ENCODE results near the gene ZNF615. TPM values are rescaled to one million over a fixed set of nuclear protein-coding genes. Genes with fewer than 3 reads are reported as not detected.

The ZNF615 gene
- total and polyA plus RNA-seq, 2 experiments from 2014 or later: 4.5 to 11.4 TPM

DNA sequence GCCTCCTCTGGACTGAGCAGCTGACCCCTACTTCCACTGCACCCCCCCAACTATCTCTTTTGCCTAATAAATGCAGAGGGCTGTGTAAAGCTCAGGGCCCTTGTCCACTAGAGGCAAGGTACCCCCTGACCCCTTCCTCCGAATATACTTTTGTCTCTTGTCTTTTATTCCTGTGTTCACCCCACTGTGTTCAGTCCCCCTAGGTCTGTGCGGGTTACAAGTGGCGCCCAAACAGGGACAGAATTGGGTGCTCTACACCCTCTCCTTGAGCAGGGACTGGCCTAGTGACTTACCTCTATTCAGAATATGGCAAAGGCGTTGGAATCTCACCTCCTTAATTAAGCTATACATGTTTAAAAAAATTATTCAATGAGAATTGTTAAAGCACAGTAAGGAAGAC lies 36.4 kb downstream of the ZNF615 start:
- Histone ChIP-seq H3K36me3 (ENCODE audit: insufficient read depth) (peaks cover 56% of the 10 kb centered on the region), H3F3A (replicated peaks; ENCODE audit: low read depth) (0 out of 2 replicates have a peak, but pooled peaks cover 4% of the 10 kb centered on the region), H4K20me1 (replicated peaks; ENCODE audit: insufficient read depth) (no peaks in the 10 kb centered on the region), H3K9me2 (ENCODE audit: insufficient read depth) (no peaks in the 10 kb centered on the region), H3K79me2 (replicated peaks; ENCODE audit: insufficient read depth) (peaks cover 9% of the 10 kb centered on the region), H3K4me1 (ENCODE audit: insufficient read depth) (no peaks in the 10 kb centered on the region), H3K4me2 (no peak overlapping the region), H3K27me3 (ENCODE audit: insufficient read depth) (no peaks in the 10 kb centered on the region), H3K4me3 (no peak overlapping the region), H2AFZ (no peak overlapping the region), H3K27ac (ENCODE audit: low read depth) (no peak overlapping the region)
- Mint-ChIP-seq H3K9me3 (peaks cover 77% of the 10 kb centered on the region), H3K4me3 (no peak overlapping the region), H3K4me1 (no peaks in the 10 kb centered on the region), H3K27ac (no peak overlapping the region), H3K36me3 (ENCODE audit: low read depth) (peaks cover 87% of the 10 kb centered on the region), H3K27me3 (ENCODE audit: insufficient read depth, low read depth, poor library complexity) (peaks cover 2% of the 10 kb centered on the region)
- DNase-seq (ENCODE audit: low spot score) (peak; percentile 22), ATAC-seq (no peak)
- TF ChIP-seq POLR2AphosphoS5 (IDR thresholded peaks at IDR 0.05; ENCODE audit: low read depth): no peak
- no peak for TF ChIP-seq EZH2phosphoT487 (IDR thresholded peaks at IDR 0.05; ENCODE audit: unreplicated experiment)
- no peak for TF ChIP-seq ZNF331 (CRISPR knock-in tag; IDR thresholded peaks at IDR 0.05; ENCODE audit: low read depth)
- TF ChIP-seq, protein P1, sequence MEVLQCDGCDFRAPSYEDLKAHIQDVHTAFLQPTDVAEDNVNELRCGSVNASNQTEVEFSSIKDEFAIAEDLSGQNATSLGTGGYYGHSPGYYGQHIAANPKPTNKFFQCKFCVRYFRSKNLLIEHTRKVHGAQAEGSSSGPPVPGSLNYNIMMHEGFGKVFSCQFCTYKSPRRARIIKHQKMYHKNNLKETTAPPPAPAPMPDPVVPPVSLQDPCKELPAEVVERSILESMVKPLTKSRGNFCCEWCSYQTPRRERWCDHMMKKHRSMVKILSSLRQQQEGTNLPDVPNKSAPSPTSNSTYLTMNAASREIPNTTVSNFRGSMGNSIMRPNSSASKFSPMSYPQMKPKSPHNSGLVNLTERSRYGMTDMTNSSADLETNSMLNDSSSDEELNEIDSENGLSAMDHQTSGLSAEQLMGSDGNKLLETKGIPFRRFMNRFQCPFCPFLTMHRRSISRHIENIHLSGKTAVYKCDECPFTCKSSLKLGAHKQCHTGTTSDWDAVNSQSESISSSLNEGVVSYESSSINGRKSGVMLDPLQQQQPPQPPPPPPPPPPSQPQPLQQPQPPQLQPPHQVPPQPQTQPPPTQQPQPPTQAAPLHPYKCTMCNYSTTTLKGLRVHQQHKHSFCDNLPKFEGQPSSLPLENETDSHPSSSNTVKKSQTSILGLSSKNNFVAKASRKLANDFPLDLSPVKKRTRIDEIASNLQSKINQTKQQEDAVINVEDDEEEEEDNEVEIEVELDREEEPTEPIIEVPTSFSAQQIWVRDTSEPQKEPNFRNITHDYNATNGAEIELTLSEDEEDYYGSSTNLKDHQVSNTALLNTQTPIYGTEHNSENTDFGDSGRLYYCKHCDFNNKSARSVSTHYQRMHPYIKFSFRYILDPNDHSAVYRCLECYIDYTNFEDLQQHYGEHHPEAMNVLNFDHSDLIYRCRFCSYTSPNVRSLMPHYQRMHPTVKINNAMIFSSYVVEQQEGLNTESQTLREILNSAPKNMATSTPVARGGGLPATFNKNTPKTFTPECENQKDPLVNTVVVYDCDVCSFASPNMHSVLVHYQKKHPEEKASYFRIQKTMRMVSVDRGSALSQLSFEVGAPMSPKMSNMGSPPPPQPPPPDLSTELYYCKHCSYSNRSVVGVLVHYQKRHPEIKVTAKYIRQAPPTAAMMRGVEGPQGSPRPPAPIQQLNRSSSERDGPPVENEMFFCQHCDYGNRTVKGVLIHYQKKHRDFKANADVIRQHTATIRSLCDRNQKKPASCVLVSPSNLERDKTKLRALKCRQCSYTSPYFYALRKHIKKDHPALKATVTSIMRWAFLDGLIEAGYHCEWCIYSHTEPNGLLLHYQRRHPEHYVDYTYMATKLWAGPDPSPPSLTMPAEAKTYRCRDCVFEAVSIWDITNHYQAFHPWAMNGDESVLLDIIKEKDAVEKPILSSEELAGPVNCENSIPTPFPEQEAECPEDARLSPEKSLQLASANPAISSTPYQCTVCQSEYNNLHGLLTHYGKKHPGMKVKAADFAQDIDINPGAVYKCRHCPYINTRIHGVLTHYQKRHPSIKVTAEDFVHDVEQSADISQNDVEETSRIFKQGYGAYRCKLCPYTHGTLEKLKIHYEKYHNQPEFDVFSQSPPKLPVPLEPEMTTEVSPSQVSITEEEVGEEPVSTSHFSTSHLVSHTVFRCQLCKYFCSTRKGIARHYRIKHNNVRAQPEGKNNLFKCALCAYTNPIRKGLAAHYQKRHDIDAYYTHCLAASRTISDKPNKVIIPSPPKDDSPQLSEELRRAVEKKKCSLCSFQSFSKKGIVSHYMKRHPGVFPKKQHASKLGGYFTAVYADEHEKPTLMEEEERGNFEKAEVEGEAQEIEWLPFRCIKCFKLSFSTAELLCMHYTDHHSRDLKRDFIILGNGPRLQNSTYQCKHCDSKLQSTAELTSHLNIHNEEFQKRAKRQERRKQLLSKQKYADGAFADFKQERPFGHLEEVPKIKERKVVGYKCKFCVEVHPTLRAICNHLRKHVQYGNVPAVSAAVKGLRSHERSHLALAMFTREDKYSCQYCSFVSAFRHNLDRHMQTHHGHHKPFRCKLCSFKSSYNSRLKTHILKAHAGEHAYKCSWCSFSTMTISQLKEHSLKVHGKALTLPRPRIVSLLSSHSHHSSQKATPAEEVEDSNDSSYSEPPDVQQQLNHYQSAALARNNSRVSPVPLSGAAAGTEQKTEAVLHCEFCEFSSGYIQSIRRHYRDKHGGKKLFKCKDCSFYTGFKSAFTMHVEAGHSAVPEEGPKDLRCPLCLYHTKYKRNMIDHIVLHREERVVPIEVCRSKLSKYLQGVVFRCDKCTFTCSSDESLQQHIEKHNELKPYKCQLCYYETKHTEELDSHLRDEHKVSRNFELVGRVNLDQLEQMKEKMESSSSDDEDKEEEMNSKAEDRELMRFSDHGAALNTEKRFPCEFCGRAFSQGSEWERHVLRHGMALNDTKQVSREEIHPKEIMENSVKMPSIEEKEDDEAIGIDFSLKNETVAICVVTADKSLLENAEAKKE (CRISPR knock-in tag; IDR thresholded peaks at IDR 0.05): no peak
- TF ChIP-seq NANOG (IDR thresholded peaks at IDR 0.05; ENCODE audit: borderline replicate concordance): no peak

DNA sequence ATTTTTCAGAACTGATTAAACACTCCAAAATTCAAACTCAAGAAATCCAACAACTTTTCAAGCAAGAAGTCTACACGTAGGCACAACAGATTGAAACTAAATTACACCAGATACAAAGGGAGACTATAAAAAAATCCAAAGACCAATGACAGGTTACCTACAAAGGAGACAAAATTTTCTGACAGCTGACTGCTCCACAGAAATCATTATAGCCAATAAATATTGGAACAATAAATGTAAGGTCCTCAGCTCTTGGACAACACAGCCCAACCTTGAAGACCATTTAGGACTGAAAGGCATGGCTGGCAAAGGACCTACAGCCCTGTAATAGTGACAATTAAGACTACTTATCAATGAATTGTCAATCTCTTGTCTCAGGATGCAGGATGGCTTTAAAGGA lies 37.3 kb downstream of the ZNF615 start:
- Histone ChIP-seq H2AFZ (no peak overlapping the region), H3K4me2 (no peak overlapping the region), H4K20me1 (replicated peaks; ENCODE audit: insufficient read depth) (no peaks in the 10 kb centered on the region), H3K4me1 (ENCODE audit: insufficient read depth) (no peaks in the 10 kb centered on the region), H3K4me3 (no peak overlapping the region), H3F3A (replicated peaks; ENCODE audit: low read depth) (0 out of 2 replicates have a peak, but pooled peaks cover 4% of the 10 kb centered on the region), H3K79me2 (replicated peaks; ENCODE audit: insufficient read depth) (peaks cover 9% of the 10 kb centered on the region), H3K9me2 (ENCODE audit: insufficient read depth) (no peaks in the 10 kb centered on the region), H3K36me3 (ENCODE audit: insufficient read depth) (peaks cover 62% of the 10 kb centered on the region), H3K27me3 (ENCODE audit: insufficient read depth) (no peaks in the 10 kb centered on the region), H3K27ac (ENCODE audit: low read depth) (no peak overlapping the region)
- no peak for ATAC-seq
- Mint-ChIP-seq H3K27ac (no peak overlapping the region), H3K4me3 (no peak overlapping the region), H3K4me1 (no peaks in the 10 kb centered on the region), H3K36me3 (ENCODE audit: low read depth) (peaks cover 90% of the 10 kb centered on the region), H3K27me3 (ENCODE audit: insufficient read depth, low read depth, poor library complexity) (no peaks in the 10 kb centered on the region), H3K9me3 (peaks cover 80% of the 10 kb centered on the region)
- DNase-seq (ENCODE audit: low spot score): no peak
- TF ChIP-seq ZNF331 (CRISPR knock-in tag; IDR thresholded peaks at IDR 0.05; ENCODE audit: low read depth) (no peak), POLR2AphosphoS5 (IDR thresholded peaks at IDR 0.05; ENCODE audit: low read depth) (no peak)
- TF ChIP-seq, protein P2, sequence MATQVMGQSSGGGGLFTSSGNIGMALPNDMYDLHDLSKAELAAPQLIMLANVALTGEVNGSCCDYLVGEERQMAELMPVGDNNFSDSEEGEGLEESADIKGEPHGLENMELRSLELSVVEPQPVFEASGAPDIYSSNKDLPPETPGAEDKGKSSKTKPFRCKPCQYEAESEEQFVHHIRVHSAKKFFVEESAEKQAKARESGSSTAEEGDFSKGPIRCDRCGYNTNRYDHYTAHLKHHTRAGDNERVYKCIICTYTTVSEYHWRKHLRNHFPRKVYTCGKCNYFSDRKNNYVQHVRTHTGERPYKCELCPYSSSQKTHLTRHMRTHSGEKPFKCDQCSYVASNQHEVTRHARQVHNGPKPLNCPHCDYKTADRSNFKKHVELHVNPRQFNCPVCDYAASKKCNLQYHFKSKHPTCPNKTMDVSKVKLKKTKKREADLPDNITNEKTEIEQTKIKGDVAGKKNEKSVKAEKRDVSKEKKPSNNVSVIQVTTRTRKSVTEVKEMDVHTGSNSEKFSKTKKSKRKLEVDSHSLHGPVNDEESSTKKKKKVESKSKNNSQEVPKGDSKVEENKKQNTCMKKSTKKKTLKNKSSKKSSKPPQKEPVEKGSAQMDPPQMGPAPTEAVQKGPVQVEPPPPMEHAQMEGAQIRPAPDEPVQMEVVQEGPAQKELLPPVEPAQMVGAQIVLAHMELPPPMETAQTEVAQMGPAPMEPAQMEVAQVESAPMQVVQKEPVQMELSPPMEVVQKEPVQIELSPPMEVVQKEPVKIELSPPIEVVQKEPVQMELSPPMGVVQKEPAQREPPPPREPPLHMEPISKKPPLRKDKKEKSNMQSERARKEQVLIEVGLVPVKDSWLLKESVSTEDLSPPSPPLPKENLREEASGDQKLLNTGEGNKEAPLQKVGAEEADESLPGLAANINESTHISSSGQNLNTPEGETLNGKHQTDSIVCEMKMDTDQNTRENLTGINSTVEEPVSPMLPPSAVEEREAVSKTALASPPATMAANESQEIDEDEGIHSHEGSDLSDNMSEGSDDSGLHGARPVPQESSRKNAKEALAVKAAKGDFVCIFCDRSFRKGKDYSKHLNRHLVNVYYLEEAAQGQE (IDR thresholded peaks at IDR 0.05; ENCODE audit: unreplicated experiment): no peak

Measured in GM23338 (cell line).